LNCAP (cell line): Measurements from ENCODE around the gene EVI5.

Source experiments
- TF ChIP-seq, protein P1 (sequence below): fragments of 450-650 bp; IDR thresholded peaks from 2 replicates; pipeline ENCODE4 v1.5.1; 2017; ENCODE audit warnings: mild to moderate bottlenecking

Gene EVI5

GRCh38 chr1:92587445-92587844 is 197.5 kb downstream of the EVI5 start:
- TF ChIP-seq, protein P1, sequence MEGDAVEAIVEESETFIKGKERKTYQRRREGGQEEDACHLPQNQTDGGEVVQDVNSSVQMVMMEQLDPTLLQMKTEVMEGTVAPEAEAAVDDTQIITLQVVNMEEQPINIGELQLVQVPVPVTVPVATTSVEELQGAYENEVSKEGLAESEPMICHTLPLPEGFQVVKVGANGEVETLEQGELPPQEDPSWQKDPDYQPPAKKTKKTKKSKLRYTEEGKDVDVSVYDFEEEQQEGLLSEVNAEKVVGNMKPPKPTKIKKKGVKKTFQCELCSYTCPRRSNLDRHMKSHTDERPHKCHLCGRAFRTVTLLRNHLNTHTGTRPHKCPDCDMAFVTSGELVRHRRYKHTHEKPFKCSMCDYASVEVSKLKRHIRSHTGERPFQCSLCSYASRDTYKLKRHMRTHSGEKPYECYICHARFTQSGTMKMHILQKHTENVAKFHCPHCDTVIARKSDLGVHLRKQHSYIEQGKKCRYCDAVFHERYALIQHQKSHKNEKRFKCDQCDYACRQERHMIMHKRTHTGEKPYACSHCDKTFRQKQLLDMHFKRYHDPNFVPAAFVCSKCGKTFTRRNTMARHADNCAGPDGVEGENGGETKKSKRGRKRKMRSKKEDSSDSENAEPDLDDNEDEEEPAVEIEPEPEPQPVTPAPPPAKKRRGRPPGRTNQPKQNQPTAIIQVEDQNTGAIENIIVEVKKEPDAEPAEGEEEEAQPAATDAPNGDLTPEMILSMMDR: no peak

DNA sequence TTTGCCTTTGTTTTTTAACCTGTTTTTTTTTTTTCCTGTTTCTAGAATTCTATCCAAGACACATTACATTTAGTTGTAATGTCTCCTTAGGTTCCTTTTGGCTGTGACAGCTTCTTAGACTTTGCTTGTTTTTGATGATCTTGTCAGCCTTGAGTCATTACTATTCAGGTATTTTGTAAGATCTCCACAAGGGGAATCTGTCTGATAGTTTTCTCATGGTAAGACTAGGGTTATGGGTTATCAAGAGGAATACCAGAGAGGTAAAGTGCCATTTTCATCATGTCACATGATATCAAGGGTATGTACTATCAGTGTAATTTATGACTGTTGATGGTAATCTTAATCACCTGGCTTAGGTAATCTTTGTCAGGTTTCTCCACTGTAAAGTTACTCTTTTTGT is 199.1 kb downstream of the EVI5 start:
- TF ChIP-seq, protein P1: no peak

DNA sequence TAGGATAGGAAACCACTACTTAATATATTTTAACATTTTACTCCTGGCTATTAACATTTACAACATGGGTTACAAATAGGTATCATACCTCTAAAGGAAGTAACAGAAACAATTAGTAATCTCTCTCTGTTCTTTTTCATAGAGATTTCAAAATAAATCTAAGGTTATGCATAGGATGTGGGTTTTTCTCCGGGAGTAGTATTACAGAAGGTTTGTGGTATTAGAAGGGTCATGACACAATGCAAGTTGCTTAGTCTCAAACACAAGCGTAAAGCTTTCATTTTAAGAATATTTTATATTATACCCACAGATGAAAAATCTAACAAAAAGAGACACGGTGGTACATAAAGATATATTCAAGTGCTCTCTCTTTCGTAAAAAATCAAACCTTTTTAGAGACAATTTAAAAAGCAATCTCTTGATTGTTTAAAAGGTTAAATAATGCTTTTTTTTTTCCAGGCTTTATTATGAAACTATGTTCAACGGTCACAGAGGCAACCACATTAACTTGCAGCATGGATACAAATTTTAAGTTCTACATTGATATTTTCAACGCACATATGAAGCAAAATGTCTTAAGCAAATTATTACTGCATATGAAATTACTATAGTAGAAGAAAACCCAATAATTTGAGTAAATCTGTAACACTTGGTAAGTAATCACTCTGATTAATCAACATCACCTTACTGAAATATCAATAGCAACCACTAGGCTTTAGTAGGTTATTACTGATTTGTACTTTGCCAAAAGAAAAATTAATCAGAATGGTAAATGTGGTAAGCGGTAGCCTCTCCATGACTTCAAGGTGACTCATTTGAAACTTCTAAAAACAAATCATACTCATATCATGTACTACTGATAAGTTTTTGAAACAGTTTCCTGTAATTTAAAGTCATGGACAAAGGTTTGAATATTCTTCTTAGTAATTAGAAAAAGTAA is 200.8 kb downstream of the EVI5 start:
- TF ChIP-seq, protein P1: no peak

DNA sequence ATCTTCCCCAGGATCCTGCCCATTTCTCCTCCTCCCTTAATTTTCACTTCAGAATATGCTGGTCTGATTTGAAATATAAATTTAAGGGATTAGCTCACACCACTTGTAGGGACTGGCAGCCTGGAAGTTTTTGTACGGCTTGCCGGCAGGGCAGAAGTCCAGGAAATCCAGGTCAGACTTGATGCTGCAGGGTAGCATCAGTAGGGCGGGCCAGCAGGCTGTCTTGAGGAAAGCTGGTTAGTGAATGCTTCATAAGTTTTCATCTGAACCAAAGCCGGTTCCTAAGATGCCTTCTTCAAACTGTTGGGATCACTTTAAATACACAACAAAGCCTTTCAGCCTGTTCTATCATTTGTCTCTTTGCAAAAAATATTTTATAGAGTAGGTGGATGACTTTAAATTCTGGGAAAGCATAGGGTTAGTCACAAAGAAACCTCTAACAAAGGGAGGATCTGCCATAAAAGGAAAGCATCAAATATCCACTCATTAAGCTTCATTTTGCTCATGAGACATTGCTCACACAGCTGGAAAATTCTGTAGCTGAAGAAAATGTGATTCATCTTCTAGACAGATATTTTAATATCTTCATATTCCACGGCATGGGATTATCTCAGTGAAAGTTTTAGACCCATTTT is 207.5 kb downstream of the EVI5 start:
- TF ChIP-seq, protein P1: no peak

DNA sequence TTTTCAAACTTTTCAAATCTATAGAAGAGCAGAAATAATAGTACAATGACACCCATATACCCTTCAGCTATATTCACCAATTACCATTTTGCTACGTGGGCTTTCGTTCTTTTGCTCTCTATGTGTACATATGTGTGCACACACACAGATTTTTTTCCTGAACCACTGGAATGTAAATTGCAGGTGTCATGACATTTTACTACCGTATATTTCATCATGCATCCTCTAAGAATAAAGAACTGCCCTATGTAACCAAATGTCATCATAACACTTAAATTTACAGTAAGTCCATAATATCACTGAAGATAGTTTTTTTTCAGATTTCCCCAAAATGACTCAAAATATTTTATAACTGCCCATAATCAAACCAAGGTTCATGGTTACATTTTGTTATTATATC is 209.8 kb downstream of the EVI5 start:
- TF ChIP-seq, protein P1: no peak

DNA sequence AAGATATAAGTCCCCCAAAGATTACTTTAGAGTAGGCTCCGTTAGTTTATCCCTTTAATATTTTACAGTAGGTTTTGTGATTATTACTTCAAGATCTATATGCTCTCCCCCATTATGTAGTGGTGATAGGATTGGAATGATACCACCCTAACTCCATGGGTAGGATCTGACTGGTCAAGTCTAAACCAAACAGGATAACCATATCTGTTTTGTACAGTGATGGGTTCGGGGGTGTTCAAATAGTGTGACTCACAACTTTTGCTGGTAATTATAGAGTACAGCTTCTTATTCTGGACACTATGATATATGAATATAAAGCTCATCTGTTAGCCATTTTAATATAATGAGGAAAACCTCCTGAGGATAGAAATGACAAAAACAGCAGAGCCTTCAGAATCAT is 212.4 kb downstream of the EVI5 start:
- TF ChIP-seq, protein P1: no peak

- TF ChIP-seq, protein P1: no peak
Observed at GRCh38 chr1:92571578-92571977, 213.3 kb downstream of the EVI5 start.
